CD4-positive, alpha-beta T cell treated with Interferon alpha-2 for 1 hour (primary cell): ENCODE measurements around the gene CBL.
"Not testable (repeated sequence)": the region's sequence is repeated elsewhere in the genome, so short reads cannot be mapped to it uniquely, and the experiment has no call there.

Experiments used
- DNase-seq, 2 donors: peaks; one replicate each; pipeline ENCODE4 v3.0.0-alpha.2; 2020 to 2022

CBL gene

GRCh38 chr11:119218141-119218878 lies 12.2 kb downstream of the CBL start:
- no peak for DNase-seq

GRCh38 chr11:119222308-119222707 lies 16.2 kb downstream of the CBL start:
- no peak for DNase-seq

GRCh38 chr11:119222891-119223290 lies 16.8 kb downstream of the CBL start:
- no peak for DNase-seq

GRCh38 chr11:119223856-119224255 lies 17.7 kb downstream of the CBL start:
- no peak for DNase-seq

- DNase-seq = not testable (repeated sequence)
These were observed 22.6 kb downstream of the CBL start for GRCh38 chr11:119228535-119229287.

GRCh38 chr11:119229288-119229672 lies 23.1 kb downstream of the CBL start:
- no peak for DNase-seq

- DNase-seq = no peak
These were observed 23.6 kb downstream of the CBL start for GRCh38 chr11:119229741-119230140.

GRCh38 chr11:119236490-119236889 lies 30.4 kb downstream of the CBL start:
- no peak for DNase-seq

GRCh38 chr11:119236891-119237290 lies 30.8 kb downstream of the CBL start:
- no peak for DNase-seq

GRCh38 chr11:119237515-119237914 lies 31.4 kb downstream of the CBL start:
- no peak for DNase-seq

GRCh38 chr11:119248750-119249670 lies 42.9 kb downstream of the CBL start:
- no peak for DNase-seq

GRCh38 chr11:119249671-119250010 lies 43.5 kb downstream of the CBL start:
- DNase-seq = no peak

- no peak for DNase-seq
These were observed 45.0 kb downstream of the CBL start for GRCh38 chr11:119251114-119251513.

- no peak for DNase-seq
These were observed 48.1 kb downstream of the CBL start for GRCh38 chr11:119254239-119254638.

GRCh38 chr11:119258180-119258579 lies 52.0 kb downstream of the CBL start:
- DNase-seq = peak; percentile 5 to 27

- DNase-seq = no peak
These were observed 52.8 kb downstream of the CBL start for GRCh38 chr11:119258983-119259382.

GRCh38 chr11:119262668-119263351 lies 56.7 kb downstream of the CBL start:
- DNase-seq = peak in 1 of 2 donors; percentile 45

GRCh38 chr11:119263352-119263940 lies 57.3 kb downstream of the CBL start:
- DNase-seq = peak in 1 of 2 donors; percentile 62

- no peak for DNase-seq
These were observed 59.9 kb downstream of the CBL start for GRCh38 chr11:119266063-119266462.

- no peak for DNase-seq
These were observed 60.5 kb downstream of the CBL start for GRCh38 chr11:119266517-119267255.

- DNase-seq = no peak
These were observed 61.5 kb downstream of the CBL start for GRCh38 chr11:119267645-119268044.

GRCh38 chr11:119273721-119274120 lies 67.6 kb downstream of the CBL start:
- no peak for DNase-seq
